NCI-H146 treated with DMSO at 0.1 percent for 48 hours (cell line): ENCODE measurements around the gene ADAMTS16.

Source experiments
- DNase-seq: peaks from one replicate; lab custom pipeline; 2025; ENCODE audit not compliant: unreplicated experiment; lab: John Stamatoyannopoulos, UW

ADAMTS16 gene

DNA sequence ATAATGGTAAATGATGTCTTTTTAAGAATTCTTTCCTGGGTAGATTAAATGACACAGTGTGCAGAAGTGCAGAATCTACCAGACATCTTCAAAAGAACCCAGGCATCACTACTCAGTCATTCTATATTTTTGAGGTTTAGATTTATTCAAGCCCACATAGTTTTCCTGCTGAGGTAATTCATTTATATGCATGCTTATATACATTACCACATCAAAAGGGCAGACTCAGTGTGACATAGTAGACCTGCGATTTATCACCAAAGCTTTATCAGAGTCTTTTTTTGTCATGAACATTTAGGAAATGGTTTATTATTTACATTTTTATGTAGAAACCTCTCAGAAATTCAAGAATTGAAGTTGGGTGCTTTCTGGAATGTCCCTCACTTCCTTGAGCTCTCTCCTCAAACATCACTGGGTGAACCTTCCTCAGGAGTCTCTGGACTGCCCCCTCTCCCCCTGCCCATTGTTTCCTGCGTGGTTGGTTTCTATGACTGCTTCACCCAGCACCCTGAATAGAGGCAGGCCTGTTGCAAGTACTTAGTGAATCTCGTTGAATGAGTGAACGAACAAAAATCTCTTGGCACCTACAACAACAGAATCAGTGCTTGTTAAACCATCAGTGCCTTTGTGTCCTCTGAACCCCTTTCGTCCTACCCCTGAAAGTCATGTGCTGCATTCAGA is 42.5 kb downstream of the ADAMTS16 start:
- DNase-seq, result no peak

DNA sequence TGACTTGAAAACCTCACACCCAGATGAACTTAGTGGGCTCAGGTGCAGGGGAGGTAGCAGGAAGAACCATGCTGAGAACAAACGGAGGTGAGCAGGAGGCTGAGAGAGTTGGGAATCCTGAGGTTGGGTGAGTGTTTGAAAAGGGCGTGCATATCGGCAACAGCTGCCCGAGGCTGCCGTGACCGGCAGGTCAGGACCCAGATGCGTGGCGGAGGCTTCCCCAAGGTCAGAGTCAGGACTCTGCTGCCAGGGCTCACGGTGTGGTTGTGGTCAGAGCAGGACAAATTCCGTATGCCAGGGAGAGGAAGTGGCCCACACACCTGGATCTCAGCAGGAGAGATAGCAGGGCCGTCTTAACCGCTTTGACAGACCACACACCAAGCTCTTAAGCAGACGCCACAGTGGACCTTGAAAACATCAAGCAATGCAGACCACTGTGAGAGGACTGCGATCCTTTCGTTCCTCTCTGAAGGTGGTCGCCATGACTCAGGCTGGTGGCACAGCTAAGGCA is 43.1 kb downstream of the ADAMTS16 start:
- no peak for DNase-seq

DNA sequence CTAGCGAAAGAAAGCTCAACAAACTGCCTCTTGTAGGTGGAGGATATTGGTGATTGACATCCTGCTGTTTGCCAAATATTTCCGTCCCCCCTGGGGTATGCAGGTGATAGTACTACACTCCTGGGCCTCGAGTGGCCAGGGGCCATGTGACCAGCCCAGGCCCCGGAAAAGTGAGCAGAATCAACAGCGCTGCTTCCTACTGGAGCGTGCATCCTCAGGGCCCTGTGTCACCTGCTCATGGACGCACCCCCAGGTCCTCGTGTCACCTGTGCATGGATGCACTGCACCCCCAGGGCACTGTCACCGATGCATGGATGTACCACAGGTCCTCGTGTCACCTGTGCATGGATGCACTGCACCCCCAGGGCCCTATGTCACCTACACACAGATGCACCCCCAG is 43.8 kb downstream of the ADAMTS16 start:
- DNase-seq, result no peak

DNA sequence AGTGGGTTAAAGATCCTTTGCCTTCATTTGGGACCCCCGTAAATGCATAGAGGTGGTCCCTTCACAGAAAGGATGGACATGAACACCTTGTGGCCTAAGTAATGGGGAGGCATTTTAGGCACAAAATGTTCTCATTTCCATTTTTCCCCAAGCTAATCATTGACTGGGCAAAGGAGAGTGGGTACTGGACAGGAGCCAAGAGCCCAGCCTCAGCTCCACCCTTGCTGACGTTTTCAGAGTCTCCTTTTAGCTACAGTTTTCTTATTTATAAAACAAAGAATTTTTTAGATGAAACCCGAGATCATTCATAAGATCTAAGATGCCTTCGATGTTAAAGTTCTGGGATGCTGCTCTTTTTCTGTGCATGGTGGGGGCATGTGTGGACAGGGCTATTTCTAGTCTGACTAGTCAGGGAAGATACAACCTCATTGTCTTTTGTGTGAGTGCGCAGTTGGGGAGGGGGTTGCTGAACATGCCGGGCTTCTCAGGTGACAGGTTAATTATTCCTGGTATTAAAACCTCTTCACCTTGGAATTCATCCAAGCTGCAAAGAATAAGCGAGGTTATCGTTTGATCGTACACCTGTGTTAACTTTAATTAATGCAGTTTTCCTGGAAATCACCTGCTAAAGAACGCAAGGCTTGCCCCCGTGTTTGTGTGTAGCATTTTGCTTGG is 48.4 kb downstream of the ADAMTS16 start:
- DNase-seq, result peak; percentile 34

DNA sequence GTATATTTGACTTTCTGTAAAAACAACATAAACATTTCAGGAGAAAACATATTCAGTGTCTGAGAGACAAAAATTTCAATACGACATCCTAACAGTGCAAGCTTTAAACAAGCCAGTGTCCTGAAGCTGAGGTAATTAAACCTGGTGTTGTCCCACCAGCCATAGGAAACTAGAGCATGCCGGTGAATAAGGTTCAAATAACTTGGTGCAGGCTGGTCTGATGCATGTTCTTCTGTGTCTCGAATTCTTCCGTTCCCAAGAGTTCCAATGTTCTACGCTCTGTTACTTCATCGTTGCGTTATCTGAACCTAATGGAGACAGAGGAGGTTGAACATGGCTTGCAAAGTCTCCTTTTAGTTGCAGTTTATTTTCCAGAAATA is 48.9 kb downstream of the ADAMTS16 start:
- no peak for DNase-seq

DNA sequence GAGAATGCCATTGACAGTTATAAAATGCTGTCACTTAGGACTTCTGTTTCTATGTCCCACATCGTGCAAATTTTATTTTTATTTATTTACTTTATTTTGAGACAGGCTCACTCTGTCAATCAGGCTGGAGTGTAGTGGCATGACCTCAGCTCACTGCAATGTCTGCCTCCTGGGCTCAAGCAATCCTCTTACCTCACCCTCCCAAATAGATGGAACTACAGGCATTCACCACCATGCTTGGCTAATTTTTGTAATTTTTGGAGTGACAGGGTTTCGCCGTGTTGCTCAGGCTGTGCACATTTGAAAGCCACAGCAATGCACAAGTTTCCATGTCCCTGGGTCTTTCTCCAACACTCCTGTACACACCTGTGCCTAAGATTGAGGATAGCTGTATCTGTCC is 51.8 kb downstream of the ADAMTS16 start:
- DNase-seq, result no peak

DNA sequence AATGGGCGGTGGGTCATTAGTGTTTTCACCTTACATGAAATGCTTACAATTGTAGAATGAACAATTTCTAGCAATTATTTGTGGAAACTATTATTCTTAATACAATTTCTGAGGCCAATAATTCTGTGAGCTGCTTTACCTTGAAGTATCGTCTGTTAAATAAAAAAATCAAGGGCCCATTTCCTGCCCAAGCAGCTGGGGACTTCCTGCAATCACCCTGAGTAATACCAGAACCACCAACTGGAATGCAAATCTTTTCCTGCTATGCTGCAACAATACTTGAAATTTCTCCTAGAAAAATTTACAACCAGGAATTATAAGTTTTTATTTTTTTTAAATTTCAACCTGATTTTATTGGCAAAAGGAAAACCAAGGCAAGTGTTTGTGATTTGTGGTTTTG is 52.6 kb downstream of the ADAMTS16 start:
- DNase-seq, result no peak

DNA sequence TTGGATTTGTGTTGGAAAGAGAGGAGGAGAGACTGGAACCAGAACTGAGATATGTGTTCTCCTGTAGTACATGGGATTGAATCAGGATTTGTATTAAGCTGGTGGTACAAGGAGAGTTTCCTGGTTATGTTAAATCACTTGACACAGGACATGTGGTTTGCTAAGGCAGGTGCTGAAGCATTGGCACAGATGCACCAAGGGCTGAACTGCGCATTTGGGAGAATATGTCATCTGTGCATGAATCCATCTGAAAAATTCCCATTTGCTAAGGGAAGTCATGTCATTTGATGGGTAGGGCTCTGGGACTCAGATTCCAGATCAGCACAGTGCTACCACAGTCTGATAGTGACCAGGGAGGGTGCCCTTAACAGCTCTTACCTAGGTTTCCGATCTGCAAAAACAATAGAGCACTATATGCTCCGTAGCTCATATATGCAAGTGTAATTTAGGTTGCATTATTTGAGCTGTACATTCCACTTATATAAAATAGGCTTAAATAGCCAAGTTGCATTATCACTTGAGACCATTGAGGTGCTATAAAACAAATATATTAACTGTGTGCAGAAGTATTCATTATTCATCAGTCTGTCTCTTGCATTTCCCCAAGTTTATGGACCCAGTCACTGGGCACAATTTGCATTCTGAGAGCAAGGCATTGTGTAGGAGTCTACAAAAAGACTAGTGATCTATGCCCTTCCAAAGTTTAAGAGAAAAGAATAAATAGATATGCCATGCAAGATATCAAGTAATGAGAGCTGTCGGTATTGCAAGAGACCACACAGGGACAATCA is 55.2 kb downstream of the ADAMTS16 start:
- DNase-seq, result no peak

DNA sequence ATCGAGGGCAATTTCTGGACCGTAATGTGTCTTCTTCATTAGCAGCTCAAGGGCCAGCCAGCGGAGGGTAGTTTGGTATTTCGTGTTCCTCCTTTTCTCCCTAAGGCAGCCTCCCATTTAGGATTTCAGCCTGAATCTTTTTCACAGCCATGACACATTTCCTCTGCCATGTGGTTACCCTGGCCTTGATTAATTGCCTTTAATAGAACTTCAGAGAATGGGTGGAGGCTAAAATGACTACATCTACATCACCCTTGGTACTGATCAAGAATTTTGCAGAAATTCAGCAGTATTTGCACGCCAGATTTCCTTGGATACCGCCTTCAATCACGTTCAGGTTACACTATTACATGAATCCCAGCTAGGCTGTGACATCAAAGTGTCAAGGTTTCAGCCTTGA is 58.0 kb downstream of the ADAMTS16 start:
- no peak for DNase-seq

DNA sequence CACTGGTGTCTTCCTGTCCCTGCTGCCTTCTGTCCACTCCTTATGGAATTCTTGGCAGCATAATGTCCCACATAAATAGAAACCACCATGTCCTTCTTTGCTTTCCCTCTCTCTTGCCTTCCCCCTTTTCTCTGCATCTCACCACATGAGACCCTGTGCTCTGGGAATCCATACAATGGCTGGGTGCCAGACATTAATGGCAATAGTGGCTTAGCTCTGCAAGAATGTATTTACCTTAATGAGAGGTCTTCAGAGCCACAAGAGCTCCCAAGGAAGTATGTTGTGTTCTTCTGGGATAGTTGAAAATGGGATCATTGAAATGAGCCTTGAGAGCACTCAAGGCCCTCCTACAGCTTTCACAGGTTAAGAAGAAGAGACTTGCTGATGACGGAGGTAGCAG is 58.7 kb downstream of the ADAMTS16 start:
- DNase-seq, result no peak

DNA sequence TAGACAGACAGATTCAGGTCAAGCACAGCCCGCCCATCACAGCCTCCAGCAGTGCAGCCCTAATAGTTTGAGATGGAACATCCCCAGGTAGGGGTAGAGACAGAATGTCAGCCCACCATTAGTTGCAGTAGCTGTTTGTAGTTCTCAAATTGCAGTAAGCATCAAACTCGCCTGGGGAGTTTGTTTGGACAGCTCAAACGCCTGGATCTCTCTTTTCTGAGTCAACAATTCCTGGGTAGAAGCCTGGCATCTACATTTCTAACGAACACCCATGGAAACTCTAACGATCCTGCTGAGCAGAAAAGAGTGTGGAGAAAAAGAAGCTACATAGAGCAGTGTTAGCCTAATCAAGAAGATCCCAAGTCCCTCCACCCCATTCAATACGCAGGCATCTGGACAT is 59.4 kb downstream of the ADAMTS16 start:
- DNase-seq, result no peak

DNA sequence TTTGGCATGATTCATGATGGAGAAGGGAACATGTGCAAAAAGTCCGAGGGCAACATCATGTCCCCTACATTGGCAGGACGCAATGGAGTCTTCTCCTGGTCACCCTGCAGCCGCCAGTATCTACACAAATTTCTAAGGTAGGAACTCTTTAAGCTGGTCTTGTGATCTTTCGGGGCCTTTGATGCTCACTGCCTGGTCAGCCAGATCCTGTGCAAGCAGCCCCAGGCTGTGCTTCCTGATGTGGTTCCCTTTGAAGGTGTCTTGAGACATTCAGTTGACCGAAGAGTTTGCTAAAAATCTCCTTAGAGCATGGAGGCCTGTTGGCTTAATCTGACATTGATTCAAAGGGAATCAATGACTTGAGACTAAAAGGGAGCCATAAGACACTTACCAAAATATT is 60.0 kb downstream of the ADAMTS16 start:
- DNase-seq, result no peak

DNA sequence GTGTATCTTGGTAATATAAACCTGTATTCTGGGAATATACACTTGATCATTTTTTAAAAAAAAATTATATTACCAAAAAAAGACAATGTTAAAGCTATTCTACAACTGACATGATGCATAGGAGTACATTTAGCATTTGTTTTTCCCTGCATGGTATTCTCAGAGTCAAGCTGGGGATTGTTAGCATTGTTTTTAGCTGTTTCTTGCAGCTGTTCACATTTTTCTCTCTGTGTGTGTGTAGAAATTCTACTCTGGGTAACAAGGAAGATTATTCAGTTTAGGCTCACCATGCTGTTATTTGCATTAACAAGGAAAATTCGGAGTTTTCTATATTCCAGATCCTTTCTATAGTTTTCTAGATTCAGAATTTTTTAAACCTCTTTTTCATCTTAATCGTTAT is 62.2 kb downstream of the ADAMTS16 start:
- DNase-seq, result no peak

DNA sequence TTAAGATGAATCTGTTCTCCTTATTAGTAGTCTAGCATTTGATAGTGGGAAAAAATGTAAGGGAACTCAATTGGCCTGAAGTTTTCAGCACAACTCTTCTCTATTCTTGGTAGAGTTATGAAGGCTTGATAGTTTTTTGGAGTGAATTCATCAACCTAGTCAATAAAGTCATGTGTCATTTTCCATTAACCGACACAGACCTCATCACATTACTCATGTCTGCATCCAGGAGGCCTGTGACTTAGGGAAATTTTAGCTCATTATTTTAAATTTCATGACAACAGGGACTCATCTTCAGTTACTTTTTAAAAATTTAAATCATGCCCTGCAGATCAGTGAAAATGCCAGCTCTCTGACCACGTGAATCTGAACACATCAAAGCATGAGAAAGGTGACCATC is 63.3 kb downstream of the ADAMTS16 start:
- DNase-seq, result no peak

DNA sequence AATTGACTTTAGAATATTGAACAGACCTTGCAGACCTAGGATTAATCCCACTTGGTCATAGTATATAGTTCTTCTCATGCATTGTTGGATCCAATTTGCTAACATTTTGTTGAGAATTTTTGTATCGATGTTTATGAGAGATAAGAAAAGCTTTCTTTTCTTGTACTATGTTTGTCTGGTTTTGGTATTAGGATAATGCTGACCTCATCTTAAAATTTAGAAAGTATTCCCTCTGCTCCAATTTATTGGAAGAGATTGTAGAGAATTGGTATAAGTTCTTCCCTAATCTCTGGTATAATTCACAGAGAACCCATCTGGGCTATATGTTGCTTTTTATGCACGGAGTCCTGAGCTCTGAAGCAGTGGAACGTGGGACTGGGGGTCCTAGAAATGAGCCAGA is 67.7 kb downstream of the ADAMTS16 start:
- no peak for DNase-seq

DNA sequence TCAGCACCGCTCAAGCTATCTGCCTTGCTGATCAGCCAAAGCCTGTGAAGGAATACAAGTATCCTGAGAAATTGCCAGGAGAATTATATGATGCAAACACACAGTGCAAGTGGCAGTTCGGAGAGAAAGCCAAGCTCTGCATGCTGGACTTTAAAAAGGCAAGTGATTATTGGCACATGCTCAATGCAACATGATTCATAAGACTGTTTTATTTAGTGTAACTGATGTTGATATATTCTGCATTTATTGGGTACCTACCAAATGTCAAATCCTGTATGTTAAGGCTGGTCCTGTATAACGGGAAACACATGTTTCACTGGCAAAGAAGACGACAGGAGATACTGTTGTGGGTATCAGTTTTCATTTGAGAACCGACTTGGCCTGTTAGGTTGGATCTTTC is 69.0 kb downstream of the ADAMTS16 start:
- no peak for DNase-seq

DNA sequence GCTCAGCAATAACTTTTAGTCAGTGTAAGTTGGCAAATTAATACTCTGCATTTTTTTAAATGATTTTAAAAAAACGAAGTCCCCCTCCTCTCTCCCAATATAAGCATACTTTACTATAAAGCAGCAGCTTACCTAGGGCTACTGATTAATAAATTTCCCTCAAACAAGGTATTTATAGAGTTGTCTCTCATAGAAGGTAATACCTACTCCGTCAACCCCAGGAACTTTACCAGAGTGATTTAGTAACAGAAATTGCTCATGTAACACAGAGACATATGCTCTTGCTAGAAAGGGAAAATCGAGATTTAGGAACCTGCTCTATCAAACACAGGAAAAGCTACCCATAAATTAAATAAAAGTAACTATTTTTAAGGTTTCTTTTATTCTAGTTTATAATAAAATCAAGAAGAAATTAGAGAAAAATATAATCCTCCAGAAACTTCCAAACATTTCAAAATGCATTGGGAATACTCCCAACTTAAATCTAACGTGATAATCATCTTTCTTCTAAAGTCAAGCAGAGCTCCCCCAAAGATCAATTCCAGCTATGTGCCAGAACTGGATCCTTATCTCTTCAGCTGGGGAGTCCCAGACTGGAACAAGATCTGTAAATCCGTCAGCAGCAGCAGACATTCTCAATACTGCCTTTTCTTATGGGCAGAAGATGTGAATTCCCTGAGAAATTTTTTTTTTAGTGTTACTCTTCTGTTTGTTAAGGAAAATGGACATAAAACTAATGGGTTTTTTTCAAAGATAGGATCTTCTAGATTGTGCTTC is 69.6 kb downstream of the ADAMTS16 start:
- no peak for DNase-seq

DNA sequence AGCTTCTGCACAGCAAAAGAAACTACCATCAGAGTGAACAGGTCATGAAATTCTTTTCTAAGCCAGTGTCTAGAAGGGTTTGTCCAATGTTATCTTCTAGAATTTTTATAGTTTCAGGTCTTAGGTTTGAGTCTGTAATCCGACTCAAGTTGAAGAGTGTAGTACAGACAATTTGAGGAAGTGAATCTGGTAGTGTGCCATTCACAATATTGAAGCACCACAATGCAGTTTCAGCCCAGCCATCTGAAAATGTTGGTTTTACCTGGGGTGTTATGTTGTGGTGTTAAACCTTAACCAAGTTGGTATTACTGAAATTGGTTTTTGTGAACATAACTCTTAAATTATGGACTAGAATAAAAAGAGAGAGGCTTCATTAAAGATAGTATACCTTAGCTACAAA is 77.2 kb downstream of the ADAMTS16 start:
- DNase-seq, result no peak

DNA sequence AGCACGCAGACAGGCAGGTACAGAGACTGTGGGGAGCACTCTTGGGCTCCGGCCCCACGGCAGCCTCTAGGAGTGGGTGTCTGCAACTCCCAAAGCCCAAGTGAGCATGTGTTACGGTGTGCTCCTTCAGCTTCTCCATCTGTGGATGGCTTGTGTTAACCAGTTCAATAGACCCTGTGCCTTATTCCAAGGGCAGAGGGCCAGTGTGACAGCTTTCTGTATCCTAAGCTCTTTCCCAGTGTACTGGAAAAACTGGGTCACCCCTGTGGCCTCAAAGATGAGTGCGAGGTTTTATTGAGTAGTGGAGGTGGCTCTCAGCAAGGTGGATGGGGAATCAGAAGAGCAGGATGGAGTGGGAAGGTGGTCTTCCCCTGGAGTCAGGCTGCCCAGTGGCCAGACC is 78.3 kb downstream of the ADAMTS16 start:
- no peak for DNase-seq

DNA sequence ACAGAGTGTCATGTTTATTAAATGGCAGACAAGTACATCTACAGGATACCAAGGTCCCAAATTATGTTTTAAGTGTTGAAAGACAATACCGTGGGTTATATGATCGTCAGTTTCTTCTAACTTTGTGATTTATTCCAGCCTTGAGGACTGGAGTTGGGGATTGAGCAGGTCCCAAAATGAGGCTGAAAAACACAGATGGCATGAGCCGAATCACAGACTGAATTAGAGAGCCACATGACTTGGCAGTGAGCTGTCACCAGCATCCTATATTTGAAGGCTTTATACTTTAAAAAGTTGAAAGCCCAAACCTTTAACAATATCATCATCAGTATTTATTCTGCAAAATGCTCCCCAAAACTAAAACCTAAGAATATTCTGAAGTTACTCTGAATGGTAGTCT is 79.4 kb downstream of the ADAMTS16 start:
- DNase-seq, result no peak

DNA sequence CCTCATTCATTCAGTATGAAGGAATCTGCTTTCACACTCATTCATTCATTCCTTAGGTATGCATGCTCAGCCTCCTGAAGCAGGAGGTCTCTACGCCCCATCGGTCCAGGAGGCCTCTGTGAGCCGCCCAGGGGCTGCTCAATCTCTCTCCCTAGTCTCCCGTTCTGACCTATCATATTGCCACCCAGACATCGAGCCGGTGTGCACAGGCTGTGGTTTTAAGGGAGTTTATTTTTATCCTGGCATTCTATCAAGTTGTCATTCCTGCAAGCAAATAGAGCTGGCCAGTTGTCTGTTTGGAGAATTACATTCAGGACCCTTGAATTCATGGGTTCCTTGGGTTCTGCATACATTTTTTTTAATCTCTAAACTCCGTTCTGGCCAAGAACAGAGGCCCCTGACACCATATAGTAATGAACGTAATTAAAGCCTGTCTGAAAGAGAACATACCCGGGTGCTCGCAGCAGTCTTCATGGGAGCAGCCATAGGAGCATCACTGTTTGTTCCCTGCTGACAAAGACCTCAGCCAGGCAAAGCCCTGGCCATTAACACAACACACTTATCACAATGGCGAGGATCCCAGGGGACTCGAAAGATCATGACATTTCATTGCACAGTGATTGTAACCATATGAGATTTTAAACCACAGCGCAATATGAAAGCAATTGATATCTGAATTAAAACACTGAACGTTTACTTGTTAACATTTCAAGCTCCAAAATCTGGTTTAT is 80.9 kb downstream of the ADAMTS16 start:
- DNase-seq, result no peak
